Measurements from ENCODE around the gene SCGB2A2. TPM values are rescaled to one million over a fixed set of nuclear protein-coding genes. Genes with fewer than 3 reads are reported as not detected.
A peak's percentile ranks its signal among the peaks of the same experiment; 100 is the strongest.

The SCGB2A2 gene
- total and polyA plus RNA-seq, 9 of the 15 experiments (the other 6 are each of a cell fraction or from before 2014, with no cell fraction given) = not detected

GRCh38 chr11:62280452-62280851, 10.5 kb downstream of the SCGB2A2 start:
- no peak overlapping the region for H3K4me3 ChIP-seq
- H4K20me1 ChIP-seq (replicated peaks; ENCODE audit: control insufficient read depth, insufficient read depth, low read length) = no peaks in the 10 kb centered on the region
- H3K4me2 ChIP-seq (ENCODE audit: insufficient read depth, low read length) = no peak overlapping the region
- ATAC-seq (no peak), FAIRE-seq (no peak), DNase-seq (ENCODE audit: extremely low read depth in 1 of 4, low spot score in 3 of 4) (no peak)
- H3K9ac ChIP-seq (ENCODE audit: insufficient read depth in 1 of 2, low read depth in 2 of 2, low read length in 2 of 2) = no peak overlapping the region
- ChIA-PET CTCF (ENCODE audit: low intra/inter-chr PET ratio) (no interaction called here), POLR2A (no interaction called here)
- TF ChIP-seq MLLT1 (IDR thresholded peaks at IDR 0.05) (no peak), ID3 (CRISPR knock-in tag; IDR thresholded peaks at IDR 0.05) (no peak), ID3 (tag; IDR thresholded peaks at IDR 0.05) (no peak), ZNF644 (tag; IDR thresholded peaks at IDR 0.05; ENCODE audit: low read depth) (no peak), HDAC2 (IDR thresholded peaks at IDR 0.05) (no peak)
- H3K27ac ChIP-seq (ENCODE audit: extremely low read depth, low read depth, low read length) = no peak overlapping the region
- BruUV-seq (replicated peaks) = no TSS peak
- in situ Hi-C loops (cut with MboI) = no loop called here
- intact Hi-C loops (cut with micrococcal nuclease) = no loop called here
- H3K9me3 ChIP-seq (replicated peaks; ENCODE audit: control insufficient read depth, insufficient read depth, low read depth, low read length) = no peaks in the 10 kb centered on the region
- H3K36me3 ChIP-seq (ENCODE audit: control insufficient read depth, insufficient read depth, low read length) = no peaks in the 10 kb centered on the region
- no peaks in the 10 kb centered on the region for H3K27me3 ChIP-seq (ENCODE audit: control insufficient read depth in 2 of 2, insufficient read depth in 2 of 2, low read length in 2 of 2)
- H3K4me1 ChIP-seq (replicated peaks in 1 of 2; ENCODE audit: control insufficient read depth in 2 of 2, insufficient read depth in 2 of 2, low read length in 2 of 2) = no peaks in the 10 kb centered on the region
- H2AFZ ChIP-seq (ENCODE audit: low read depth, low read length) = no peak overlapping the region
- H3K9me1 ChIP-seq (ENCODE audit: control insufficient read depth, insufficient read depth, low read length) = no peaks in the 10 kb centered on the region
- no peaks in the 10 kb centered on the region for H3K79me2 ChIP-seq (ENCODE audit: control insufficient read depth, insufficient read depth, low read length)

GRCh38 chr11:62295504-62295903, 25.5 kb downstream of the SCGB2A2 start:
- Histone ChIP-seq H3K9me1 (ENCODE audit: control insufficient read depth, insufficient read depth, low read length) (no peaks in the 10 kb centered on the region), H3K9ac (ENCODE audit: insufficient read depth in 1 of 2, low read depth in 2 of 2, low read length in 2 of 2) (no peak overlapping the region), H3K27ac (ENCODE audit: extremely low read depth, low read depth, low read length) (no peak overlapping the region), H3K4me1 (replicated peaks in 1 of 2; ENCODE audit: control insufficient read depth in 2 of 2, insufficient read depth in 2 of 2, low read length in 2 of 2) (no peaks in the 10 kb centered on the region), H4K20me1 (replicated peaks; ENCODE audit: control insufficient read depth, insufficient read depth, low read length) (no peaks in the 10 kb centered on the region), H3K36me3 (ENCODE audit: control insufficient read depth, insufficient read depth, low read length) (no peaks in the 10 kb centered on the region), H2AFZ (ENCODE audit: low read depth, low read length) (no peak overlapping the region), H3K27me3 (ENCODE audit: control insufficient read depth in 2 of 2, insufficient read depth in 2 of 2, low read length in 2 of 2) (peaks cover 0 to 19% of the 10 kb centered on the region in 2 experiments; a peak in 2 of 5 replicates), H3K79me2 (ENCODE audit: control insufficient read depth, insufficient read depth, low read length) (no peaks in the 10 kb centered on the region), H3K4me3 (no peak overlapping the region), H3K4me2 (ENCODE audit: insufficient read depth, low read length) (no peak overlapping the region), H3K9me3 (replicated peaks; ENCODE audit: control insufficient read depth, insufficient read depth, low read depth, low read length) (no peaks in the 10 kb centered on the region)
- ChIA-PET POLR2A (no interaction called here), CTCF (ENCODE audit: low intra/inter-chr PET ratio) (no interaction called here)
- 0% methylated on average over 2 of the region's 2 CpGs for WGBS (ENCODE audit: insufficient coverage, low coverage, missing lambda C conversion rate)
- BruUV-seq (replicated peaks) = no TSS peak
- in situ Hi-C loops (cut with MboI) = no loop called here
- intact Hi-C loops (cut with micrococcal nuclease) = no loop called here
- FAIRE-seq = no peak
- ATAC-seq = peak; percentile 71
- DNase-seq (ENCODE audit: extremely low read depth in 1 of 4, low spot score in 3 of 4) = peak in 1 of 4 experiments; percentile 11
- TF ChIP-seq E2F5 (CRISPR knock-in tag; IDR thresholded peaks at IDR 0.05) (no peak), EHMT2 (IDR thresholded peaks at IDR 0.05) (peak; percentile 90), CTBP1 (IDR thresholded peaks at IDR 0.05; ENCODE audit: borderline replicate concordance) (no peak), ARHGAP35 (IDR thresholded peaks at IDR 0.05; ENCODE audit: partially characterized antibody) (no peak), GATA2 (CRISPR knock-in tag; IDR thresholded peaks at IDR 0.05) (no peak), MIER1 (IDR thresholded peaks at IDR 0.05; ENCODE audit: low read depth) (peak; percentile 89), ZNF584 (CRISPR knock-in tag; IDR thresholded peaks at IDR 0.05; ENCODE audit: low read depth) (no peak), CHAMP1 (IDR thresholded peaks at IDR 0.05) (no peak)

Measured in K562 (cell line).